GM18873 (cell line): ENCODE data around the gene LILRA5.
"Not testable (repeated sequence)": the region's sequence is repeated elsewhere in the genome, so short reads cannot be mapped to it uniquely, and the experiment has no call there.

Source experiments
- ATAC-seq: cut with Tn5 transposase; IDR thresholded peaks from one replicate; pipeline ENCODE4 v1.9.1; 2021; ENCODE audit warnings: mild to moderate bottlenecking, moderate library complexity, moderate number of reproducible peaks; ENCODE audit not compliant: unreplicated experiment, low FRiP score

The LILRA5 gene

GRCh38 chr19:54335164-54335563, 22.2 kb upstream of the LILRA5 start:
- ATAC-seq, result no peak

GRCh38 chr19:54333586-54334298, 20.8 kb upstream of the LILRA5 start:
- no peak for ATAC-seq

GRCh38 chr19:54332149-54332548, 19.2 kb upstream of the LILRA5 start:
- no peak for ATAC-seq

DNA sequence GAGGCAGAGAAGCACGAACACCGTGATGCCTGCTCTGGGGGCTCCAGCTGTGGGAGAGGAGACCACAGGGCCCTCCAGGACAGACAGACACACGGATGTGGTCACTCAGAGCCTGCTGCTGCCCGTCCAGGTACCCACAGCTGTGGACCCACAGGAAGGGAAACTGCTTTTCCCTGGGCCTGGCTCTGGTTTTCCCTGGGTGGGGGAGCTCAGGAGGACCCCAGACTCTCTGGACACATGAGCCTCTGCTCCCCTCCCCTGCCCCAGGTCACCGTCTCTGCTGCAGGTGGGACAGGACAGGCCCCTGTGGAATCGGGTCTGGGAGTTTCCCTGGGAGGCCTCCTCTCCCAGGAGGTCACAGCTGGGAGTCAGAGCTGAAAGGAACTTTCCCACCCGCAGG, 18.7 kb upstream of the LILRA5 start:
- ATAC-seq, result no peak

DNA sequence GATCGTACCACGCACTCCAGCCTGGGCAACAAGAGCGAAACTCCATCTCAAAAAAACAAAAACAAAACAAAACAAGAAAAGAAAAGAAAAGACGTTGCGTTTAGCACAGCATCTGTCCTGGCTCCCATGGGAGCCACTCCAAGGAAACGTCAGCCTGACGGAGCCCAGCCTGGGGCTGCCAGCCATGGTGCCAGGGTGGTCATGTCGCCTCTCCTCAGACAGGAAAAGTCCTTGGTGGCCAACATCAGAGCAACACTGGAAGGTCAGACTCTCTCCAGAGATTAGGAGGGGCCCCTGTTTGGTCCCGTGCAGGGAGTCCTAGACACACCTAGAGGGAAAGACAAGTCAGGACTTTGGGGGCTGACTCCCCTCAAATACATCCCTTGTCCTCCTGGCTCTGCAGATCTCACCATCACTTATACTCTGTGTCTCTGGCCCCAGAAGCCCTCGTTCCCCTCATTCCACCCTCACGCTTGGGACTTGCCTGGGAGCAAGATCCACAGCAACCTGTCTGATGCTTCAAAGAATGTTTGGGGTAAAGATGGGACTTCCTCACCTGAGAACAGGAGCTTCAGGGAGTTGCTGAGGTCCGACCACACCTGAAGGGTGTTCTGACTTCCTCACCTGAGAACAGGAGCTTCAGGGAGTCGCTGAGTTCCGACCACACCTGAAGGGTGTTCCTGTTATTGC, 16.7 kb upstream of the LILRA5 start:
- ATAC-seq, result no peak

GRCh38 chr19:54328781-54329180, 15.8 kb upstream of the LILRA5 start:
- not testable (repeated sequence) for ATAC-seq

DNA sequence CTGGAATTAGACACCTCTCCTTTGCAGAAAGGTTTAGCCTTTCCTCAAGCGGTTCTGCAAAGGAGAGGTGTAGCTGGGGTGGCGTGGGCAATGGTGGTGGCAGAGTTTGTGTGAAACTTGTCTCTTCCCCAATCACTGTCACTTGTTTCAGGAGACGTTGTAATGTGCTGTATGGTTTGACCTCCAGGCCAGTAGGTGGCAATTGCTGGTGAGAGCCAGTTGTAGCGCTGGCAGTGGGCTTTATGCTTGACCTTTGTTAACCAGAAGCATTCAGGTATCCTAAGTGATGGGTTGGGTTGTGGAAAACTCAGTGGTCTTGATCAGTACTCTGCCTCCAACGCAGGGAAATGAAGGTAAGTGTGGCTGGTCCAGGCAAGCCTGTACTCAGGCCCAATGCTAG, 12.7 kb upstream of the LILRA5 start:
- no peak for ATAC-seq

DNA sequence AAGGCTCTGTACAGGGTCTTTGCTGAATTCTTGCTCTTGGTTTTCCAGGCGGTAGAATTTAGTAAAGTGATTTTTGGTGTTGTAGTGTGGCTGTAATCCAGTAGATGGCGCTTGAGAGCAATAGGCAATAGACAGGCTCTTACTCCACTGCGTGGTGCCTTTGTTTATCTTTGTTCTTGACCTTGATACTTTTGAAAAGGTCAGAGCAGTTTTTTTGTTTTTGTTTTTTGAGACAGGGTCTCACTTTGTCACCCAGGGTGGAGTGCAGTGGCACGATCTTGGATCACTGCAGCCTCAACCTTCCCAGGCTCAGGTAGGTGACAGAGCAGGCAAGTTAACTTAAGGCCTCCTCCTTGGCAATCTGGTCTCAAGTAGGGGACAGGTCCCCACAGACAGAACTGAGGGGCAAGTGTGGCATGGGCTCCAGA, 12.2 kb upstream of the LILRA5 start:
- ATAC-seq, result no peak

- ATAC-seq, result no peak
Observed at GRCh38 chr19:54324071-54324470, 11.1 kb upstream of the LILRA5 start.

- not testable (repeated sequence) for ATAC-seq
Observed at GRCh38 chr19:54322934-54323333, 10.0 kb upstream of the LILRA5 start.

DNA sequence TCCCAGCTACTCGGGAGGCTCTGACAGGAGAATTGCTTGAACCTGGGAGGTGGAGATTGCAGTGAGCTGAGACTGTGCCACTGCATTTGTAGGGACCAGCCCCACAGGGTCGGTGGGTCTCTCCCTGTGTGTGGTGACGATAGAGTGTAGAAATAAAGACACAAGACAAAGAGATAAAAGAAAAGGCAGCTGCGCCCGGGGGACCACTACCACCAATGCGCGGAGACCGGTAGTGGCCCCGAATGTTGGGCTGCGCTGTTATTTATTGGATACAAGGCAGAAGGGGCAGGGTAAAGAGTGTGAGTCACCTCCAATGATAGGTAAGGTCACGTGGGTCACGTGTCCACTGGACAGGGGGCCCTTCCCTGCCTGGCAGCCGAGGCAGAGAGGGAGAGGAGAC, 9.3 kb upstream of the LILRA5 start:
- ATAC-seq, result not testable (repeated sequence)

GRCh38 chr19:54319892-54320670, 7.1 kb upstream of the LILRA5 start:
- ATAC-seq, result no peak

GRCh38 chr19:54319049-54319448, 6.1 kb upstream of the LILRA5 start:
- ATAC-seq, result no peak

DNA sequence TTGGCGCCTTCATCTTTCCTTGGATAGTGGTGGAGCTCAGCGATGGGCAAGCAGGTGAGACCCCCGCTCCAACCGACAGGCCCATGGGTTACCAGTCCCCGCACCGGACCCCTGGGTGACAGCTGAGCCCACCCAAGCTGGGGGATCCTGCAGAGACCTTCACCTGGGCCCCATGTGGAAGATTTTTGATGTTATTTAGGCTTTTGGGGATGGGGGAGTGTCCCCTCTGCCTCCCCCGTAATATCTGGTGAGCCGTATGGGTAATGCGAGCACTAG, 4.9 kb upstream of the LILRA5 start:
- no peak for ATAC-seq

DNA sequence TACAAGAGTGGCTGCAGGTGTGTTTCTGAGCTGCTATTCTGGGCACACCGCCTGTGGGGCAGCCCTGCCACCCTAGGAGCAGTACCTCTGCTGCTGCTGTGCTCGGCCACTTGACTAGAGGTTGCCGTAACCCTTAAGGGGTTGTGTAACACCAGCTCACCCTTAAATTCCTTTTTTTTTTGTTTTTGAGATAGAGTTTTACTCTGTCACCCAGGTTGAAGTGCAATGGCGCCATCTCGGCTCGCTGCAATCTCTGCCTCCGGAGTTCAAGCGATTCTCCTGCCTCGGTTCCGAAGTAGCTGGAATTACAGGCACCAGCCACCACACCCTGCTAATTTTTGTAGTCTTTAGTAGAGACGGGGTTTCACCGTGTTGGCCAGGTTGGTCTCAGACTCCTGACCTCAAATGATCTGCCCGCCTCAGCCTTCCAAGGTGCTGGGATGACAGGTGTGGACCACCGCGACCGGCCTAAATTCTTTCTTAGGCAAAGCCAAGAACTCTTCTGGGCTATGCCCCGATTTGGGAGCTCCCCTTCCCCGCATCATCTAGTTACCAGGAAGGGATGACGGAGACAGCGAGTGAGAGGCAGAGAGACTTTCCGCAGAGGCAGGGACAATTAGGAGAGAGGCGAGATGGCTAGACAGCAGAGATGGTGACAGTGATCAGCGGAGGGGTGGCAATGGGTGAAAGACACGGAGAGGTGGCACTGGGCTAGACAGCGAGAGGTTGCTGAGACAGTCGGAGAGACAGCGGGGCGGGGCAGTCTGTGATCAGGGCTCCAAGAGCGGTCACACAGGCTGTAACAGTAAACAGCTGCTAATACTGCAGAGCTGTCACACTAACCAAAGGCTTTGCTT, 4.4 kb upstream of the LILRA5 start:
- ATAC-seq, result no peak

GRCh38 chr19:54316746-54317107, 3.8 kb upstream of the LILRA5 start:
- no peak for ATAC-seq

GRCh38 chr19:54315956-54316355, 3.0 kb upstream of the LILRA5 start:
- no peak for ATAC-seq

- ATAC-seq, result no peak
Observed at GRCh38 chr19:54312011-54312410, 955 bp downstream of the LILRA5 start.

DNA sequence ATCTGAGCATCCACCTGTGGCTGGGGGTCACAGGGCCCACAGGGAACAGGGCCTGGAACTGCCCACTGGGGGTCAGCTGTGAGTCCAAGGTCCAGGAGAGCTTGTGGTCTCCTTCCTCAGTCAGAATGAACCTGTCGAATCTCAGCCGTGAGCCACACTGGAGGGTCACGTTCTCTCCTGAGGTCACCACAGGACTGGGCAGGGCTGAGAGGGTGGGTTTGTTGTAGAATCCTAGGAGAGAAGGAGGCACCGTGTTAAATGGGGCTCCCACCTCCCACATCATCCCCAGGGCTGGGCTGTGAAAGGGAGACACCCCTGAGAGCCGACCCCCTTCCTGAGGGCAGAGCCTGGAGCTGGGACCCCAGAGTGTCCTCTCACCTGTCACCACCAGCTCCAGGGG, 1.5 kb downstream of the LILRA5 start:
- no peak for ATAC-seq

GRCh38 chr19:54310543-54310942, 2.4 kb downstream of the LILRA5 start:
- no peak for ATAC-seq

GRCh38 chr19:54309811-54310210, 3.2 kb downstream of the LILRA5 start:
- no peak for ATAC-seq
